NOMO-1 treated with DMSO at 0.1 percent for 48 hours (cell line): ENCODE data around the gene SCIMP.
"Not testable (repeated sequence)": the region's sequence is repeated elsewhere in the genome, so short reads cannot be mapped to it uniquely, and the experiment has no call there.

Experiments used
- DNase-seq: peaks from one replicate; lab custom pipeline; 2025; ENCODE audit not compliant: unreplicated experiment; lab: John Stamatoyannopoulos, UW

SCIMP gene

DNA sequence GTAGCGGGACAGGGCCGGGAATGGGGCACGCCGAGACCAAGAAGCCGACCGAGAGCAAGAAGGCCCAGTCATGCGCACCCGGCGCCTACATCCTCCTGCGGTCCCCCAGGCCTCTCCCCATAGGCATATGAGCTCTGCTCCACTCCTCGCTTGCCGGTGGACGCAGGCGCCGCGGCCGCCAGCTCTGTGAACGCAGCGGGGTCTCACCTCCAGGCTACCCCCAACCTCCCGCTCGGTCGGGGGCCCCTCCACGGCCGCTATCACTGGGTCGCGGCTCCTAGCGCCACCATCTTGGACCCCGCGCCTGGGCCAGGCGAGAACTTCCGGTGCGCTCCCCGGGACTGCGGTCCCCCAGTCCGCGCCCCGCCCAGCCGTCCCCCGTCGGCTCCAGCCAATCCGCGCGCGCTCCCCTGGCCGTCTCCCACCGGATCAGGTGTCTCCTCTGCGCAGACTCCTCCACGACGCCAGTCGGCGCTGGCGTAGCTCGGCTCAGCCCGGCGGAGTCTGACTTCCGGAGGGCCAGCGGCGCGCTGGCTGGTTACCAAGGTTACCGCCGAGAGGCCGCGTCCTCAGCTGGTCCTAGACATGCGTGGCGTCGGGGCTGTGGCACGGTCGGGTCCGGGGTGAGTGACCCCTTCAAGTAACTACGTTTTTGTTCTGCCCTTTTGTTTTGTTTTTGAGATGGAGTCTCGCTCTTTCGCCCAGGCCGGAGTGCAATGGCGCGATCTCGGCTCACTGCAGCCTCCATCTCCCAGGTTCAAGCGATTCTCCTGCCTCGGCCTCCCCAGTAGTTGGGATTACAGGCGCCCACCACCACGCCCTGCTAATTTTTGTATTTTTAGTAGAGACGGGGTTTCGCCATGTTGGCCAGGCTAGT, 42.9 kb downstream of the SCIMP start, which contains the start of gene ZNF594:
Gene ZNF594, minus strand, starts transcription at position 328 of the 877 bp plus-strand sequence. CDS start 7,612 bp downstream, outside the sequence.
- peak; percentile 95 for DNase-seq

DNA sequence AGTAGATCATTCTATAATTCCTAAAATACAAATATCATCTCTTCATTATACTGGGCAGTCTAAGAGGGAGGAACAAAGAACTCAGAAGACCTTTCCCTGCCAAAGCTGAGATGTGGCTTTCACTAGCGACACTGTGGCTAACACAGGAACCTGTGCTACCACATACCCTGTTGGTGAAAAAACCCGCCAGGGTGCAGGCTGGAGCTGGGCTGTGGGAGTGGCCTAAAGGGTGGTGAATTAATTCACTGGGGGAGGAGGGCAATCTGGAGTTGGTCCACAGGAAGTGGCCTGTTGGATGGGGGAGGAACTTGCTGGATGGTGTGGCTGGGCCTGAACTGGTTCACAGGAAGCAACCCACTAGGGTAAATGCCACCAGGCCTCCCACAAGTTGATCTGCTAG, 50.4 kb downstream of the SCIMP start:
- no peak for DNase-seq

DNA sequence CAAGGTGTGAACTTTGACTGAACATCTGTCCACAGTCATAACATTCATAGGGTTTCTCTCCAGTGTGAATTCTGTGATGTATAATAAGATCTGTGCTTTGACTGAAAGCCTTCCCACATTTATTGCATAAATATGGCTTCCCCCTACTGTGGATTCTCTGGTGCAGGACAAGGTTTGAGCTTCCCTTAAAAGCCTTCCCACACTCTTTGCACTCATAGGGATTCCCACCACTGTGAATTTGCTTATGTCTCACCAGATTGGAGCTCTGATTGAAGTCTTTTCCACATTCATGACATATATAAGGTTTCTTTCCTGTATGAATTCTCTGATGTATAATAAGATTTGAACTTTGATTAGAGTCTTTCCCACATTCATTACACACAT, 51.3 kb downstream of the SCIMP start:
- no peak for DNase-seq

DNA sequence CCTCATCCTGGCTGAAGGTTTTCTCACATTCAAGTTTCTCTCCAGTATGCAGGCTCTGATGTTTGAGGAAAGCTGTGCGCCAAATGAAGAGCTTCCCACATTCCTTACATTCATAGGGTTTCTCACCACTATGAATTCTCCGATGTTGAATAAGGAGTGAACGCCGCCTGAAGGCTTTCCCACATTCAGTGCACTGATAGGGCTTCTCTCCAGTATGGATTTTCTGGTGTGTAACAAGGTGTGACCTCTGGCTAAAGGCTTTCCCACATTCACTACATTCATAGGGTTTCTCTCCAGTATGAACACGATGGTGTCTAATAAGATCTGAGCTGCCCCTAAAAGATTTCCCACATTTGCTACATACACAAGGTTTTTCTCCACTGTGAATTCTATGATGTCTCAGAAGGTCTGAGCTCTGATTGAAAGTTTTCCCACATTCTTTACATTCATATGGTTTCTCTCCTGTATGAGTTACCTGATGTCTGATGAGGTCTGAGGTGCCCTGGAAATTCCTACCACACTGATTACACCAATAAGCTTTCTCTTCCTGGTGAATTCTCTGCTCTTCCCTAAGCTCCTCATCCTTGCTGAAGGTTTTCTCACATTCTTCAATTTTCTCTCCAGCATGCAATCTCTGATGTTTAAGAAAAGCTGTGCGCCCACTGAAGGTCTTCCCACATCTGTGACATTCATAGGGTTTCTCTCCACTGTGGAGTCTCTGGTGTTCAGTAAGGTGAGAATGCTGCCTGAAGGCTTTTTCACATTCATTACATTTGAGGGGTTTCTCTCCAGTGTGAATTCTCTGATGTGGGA, 51.9 kb downstream of the SCIMP start:
- no peak for DNase-seq

DNA sequence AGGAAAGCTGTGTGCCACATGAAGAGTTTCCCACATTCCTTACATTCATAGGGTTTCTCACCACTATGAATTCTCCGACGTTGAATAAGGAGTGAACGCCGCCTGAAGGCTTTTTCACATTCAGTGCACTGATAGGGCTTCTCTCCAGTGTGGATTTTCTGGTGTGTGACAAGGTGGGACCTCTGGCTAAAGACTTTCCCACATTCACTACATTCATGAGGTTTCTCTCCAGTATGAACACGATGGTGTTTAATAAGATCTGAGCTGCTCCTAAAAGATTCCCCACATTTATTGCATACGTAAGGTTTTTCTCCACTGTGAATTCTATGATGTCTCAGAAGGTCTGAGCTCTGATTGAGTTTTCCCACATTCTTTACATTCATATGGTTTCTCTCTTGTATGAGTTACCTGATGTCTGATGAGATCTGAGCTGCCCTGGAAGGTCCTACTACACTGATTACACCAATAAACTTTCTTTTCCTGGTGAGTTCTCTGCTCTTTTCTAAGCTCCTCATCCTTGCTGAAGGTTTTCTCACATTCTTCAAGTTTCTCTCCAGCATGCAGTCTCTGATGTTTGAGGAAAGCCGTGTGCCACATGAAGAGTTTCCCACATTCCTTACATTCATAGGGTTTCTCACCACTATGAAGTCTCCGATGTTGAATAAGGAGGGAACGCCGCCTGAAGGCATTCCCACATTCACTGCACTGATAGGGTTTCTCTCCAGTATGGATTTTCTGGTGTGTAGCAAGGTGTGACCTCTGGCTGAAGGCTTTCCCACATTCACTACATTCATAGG, 53.0 kb downstream of the SCIMP start:
- no peak for DNase-seq

DNA sequence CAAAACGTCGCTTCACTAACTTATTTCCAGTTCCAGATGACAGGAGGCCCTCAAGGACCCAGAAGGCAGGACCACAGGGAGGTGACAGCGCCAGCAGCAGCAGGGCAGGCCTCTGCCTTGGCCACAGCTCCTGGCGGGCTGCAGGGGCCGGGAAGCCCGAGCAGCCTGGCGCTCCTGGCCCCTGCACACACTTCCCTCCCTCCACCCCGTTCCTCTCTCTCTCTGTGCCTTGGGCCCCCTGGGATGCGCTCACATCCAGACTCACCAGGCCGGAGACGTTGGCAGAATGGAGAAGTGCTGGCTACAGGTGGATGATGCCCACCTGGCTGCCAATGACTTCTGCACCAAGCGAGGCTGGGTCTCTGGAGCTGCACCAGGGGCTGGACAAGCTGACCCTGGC, 55.7 kb downstream of the SCIMP start:
- no peak for DNase-seq

DNA sequence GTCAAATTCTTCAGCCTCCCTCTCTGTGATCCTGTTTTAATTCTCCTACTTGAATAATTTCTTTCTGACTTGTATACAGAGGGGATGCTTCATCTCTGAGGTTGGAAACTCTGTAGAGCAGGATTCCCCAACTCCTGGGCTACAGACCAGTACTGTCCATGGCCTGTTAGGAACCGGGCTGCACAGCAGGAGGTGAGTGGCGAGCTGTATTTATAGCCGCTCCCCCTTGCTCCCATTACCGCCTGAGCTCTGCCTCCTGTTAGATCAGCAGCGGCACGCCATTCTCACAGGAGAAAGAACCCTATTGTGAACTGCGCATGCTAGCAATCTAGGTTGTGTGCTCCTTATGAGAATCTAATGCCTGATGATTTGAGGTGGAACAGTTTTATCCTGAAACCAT, 59.6 kb downstream of the SCIMP start:
- not testable (repeated sequence) for DNase-seq

DNA sequence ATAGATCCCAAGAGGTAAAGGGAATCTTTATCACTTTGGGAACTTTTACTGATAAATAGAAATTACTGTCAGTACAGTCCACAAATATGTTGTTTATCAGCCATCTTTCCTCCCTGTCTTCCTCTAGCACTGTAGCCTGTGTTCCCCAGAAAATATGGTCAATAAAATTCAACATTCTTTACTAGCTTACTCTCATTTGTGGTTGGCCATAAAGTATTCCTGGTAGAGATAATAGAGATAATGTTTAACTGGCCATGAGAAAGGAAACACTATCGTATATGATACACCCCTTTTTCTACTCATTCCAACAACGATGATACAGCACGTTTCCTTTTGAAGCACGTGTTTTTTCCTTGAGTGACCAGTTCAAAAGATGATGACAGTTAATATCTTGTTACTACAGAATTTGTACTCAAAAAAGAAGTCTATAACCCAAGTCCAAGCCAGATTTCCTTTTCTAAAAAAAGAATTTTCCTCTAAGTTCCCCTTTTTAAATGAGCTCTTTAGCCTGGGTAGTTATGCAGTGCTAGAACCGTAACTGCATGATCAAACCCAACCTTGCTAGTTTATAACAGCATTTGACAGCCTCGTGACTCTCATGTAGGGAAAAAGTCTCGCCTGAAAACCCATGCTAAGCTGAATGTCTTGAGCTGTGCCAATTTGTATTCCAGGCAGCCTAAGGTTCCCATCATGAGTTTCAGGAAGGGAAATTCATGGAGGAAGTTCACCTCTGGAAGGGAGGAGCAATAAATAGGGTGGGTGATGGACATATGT, 68.7 kb downstream of the SCIMP start:
- DNase-seq = peak; percentile 41

DNA sequence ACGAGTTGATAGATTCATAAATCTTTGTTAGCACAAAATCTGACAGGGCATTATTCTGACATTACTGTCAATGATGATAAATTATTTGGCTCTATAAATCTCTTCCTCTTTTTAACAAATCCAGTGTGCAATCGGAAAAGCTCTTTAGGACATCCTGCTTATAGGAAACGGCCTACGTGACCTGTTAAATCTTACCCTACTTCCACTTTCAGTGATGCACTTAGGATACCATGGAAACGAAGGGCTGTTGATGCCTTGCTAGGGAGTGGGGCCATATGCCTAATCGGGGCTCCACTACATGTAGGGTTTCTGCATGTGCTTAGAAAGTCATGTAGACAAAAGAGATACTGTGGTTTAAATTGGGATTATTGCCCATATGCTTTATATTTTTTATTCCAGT, 70.2 kb downstream of the SCIMP start:
- DNase-seq = peak; percentile 77

DNA sequence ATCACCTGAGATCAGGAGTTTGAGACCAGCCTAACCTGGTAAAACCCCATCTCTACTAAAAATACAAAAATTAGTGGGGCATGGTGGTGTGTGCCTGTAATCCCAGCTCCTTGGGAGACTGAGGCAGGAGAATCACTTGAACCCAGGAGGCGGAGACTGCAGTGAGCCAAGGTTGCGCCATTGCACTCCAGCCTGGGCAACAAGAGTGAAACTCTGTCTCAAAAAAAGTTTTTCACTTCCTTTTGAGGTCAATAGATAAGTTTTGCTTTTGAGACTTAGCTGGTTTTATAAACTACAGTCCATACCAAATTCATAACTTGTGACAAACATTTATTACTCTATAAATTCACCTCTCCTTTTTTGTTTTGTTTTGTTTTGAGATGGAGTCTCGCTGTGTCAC, 72.9 kb downstream of the SCIMP start:
- DNase-seq = not testable (repeated sequence)

DNA sequence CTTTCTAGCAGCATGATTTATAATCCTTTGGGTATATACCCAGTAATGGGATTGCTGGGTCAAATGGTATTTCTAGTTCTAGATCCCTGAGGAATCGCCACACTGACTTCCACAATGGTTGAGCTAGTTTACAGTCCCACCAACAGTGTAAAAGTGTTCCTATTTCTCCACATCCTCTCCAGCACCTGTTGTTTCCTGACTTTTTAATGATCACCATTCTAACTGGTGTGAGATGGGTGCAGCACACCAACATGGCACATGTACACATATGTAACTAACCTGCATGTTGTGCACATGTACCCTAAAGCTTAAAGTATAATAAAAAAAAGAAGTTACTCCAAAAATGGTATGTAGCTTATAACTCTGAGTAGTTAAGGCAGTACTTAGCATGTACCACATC, 74.0 kb downstream of the SCIMP start:
- DNase-seq = not testable (repeated sequence)
